K562 (cell line): Measurements from ENCODE around the gene CACNA1C. TPM values are rescaled to one million over a fixed set of nuclear protein-coding genes. Genes with fewer than 3 reads are reported as not detected.

Experiments used
- ATAC-seq: fragments of 200-7000 bp; cut with Tn5 transposase; 3 replicates; pipeline ENCODE4 v1.9.1; 2020; ENCODE audit warnings: moderate library complexity
- BruUV-seq: library from RNA; stranded (reverse); fragments of 400-500 nt; replicated peaks from 2 replicates; lab custom pipeline; 2021; lab: Mats Ljungman, UMichigan
- CTCF ChIA-PET: fragments of 300-600 bp; formaldehyde crosslinking; extraction: SDS; loops from one replicate; lab custom pipeline; 2021; ENCODE audit warnings: low intra/inter-chr PET ratio; lab: Yijun Ruan, JAX
- POLR2A ChIA-PET: fragments of 300-600, 350-650 bp; sonication (Branson Sonifier 250); formaldehyde crosslinking; extraction: SDS; loops from one replicate; lab custom pipeline; 2021; ENCODE audit warnings: antibody characterized with exemption, inconsistent platforms; lab: Yijun Ruan, JAX
- DNase-seq, 4 experiments: peaks; one replicate each; pipeline versions ENCODE4 v3.0.0 to v3.0.0-alpha.2; 2011 to 2018; ENCODE audit warnings: low spot score in 3 of 4, mixed read lengths in 3 of 4; ENCODE audit errors: extremely low read depth in 1 of 4
- FAIRE-seq: peaks from 2 replicates; lab custom pipeline; 2011; peaks lifted over from hg19 to GRCh38; lab: Jason Lieb, UNC
- H2AFZ ChIP-seq: 2 replicates; pipeline ENCODE4 v1.6.0; 2011; ENCODE audit warnings: low read depth, low read length, control low read depth, inconsistent platforms
- H3K27ac ChIP-seq: fragments of 200-600 bp; 3 replicates; pipeline ENCODE4 v1.8.0; 2011; ENCODE audit warnings: low read depth, mild to moderate bottlenecking, control low read depth, inconsistent platforms, low read length, moderate library complexity, mixed read lengths; ENCODE audit errors: extremely low read depth
- H3K27me3 ChIP-seq, 2 experiments: fragments of 300-600 bp in 1 of 2; 2 replicates in 1 of 2; 3 replicates in 1 of 2; pipeline versions ENCODE4 v1.6.0 to v1.8.0; 2011; ENCODE audit warnings: inconsistent platforms in 2 of 2, low read length in 2 of 2, mild to moderate bottlenecking in 1 of 2, mixed read lengths in 1 of 2, moderate library complexity in 1 of 2; ENCODE audit not compliant: control insufficient read depth in 2 of 2, insufficient read depth in 2 of 2
- H3K36me3 ChIP-seq: fragments of 300-600 bp; 3 replicates; pipeline ENCODE4 v1.8.0; 2011; ENCODE audit warnings: mild to moderate bottlenecking, low read length, inconsistent platforms; ENCODE audit not compliant: control insufficient read depth, insufficient read depth
- H3K4me1 ChIP-seq, 2 experiments: fragments of 200-600 bp in 1 of 2; replicated peaks in 1 of 2; 2 replicates in 1 of 2; 3 replicates in 1 of 2; pipeline versions ENCODE4 v1.5.1 to v1.8.0; 2011; ENCODE audit warnings: inconsistent platforms in 2 of 2, low read length in 2 of 2, mild to moderate bottlenecking in 1 of 2, mixed read lengths in 1 of 2, moderate library complexity in 1 of 2; ENCODE audit not compliant: control insufficient read depth in 2 of 2, insufficient read depth in 2 of 2
- H3K4me2 ChIP-seq: 2 replicates; pipeline ENCODE4 v1.6.1; 2011; ENCODE audit warnings: low read length, control low read depth, inconsistent platforms, mixed read lengths; ENCODE audit not compliant: insufficient read depth
- H3K4me3 ChIP-seq: fragments of 200-600 bp; sonication (generic), shearing (Covaris generic); 2 replicates; pipeline ENCODE4 v1.5.1; 2016; ENCODE audit warnings: control low read depth, inconsistent platforms
- H3K79me2 ChIP-seq: fragments of 200-600 bp; 3 replicates; pipeline ENCODE4 v1.8.0; 2011; ENCODE audit warnings: low read length, inconsistent platforms; ENCODE audit not compliant: control insufficient read depth, insufficient read depth
- H3K9ac ChIP-seq, 2 experiments: 2 replicates each; pipeline versions ENCODE4 v1.6.0 to v1.6.1; 2011; ENCODE audit warnings: low read depth in 2 of 2, low read length in 2 of 2, control low read depth in 1 of 2, inconsistent platforms in 1 of 2, mild to moderate bottlenecking in 1 of 2, mixed read lengths in 1 of 2; ENCODE audit not compliant: insufficient read depth in 1 of 2
- H3K9me1 ChIP-seq: one replicate; pipeline ENCODE4 v1.6.0; 2011; ENCODE audit warnings: inconsistent platforms, mild to moderate bottlenecking, low read length, moderate library complexity; ENCODE audit not compliant: control insufficient read depth, insufficient read depth
- H3K9me3 ChIP-seq: replicated peaks from 2 replicates; pipeline ENCODE4 v1.5.1; 2011; ENCODE audit warnings: low read depth, low read length, inconsistent platforms; ENCODE audit not compliant: control insufficient read depth, insufficient read depth
- H4K20me1 ChIP-seq: replicated peaks from 2 replicates; pipeline ENCODE4 v1.6.1; 2011; ENCODE audit warnings: low read length, inconsistent platforms, mixed read lengths; ENCODE audit not compliant: control insufficient read depth, insufficient read depth
- BDP1 ChIP-seq: IDR thresholded peaks from 3 replicates; pipeline ENCODE4 v1.6.1; 2011; ENCODE audit not compliant: insufficient read length, insufficient read depth
- E2F6 ChIP-seq, 2 experiments: IDR thresholded peaks; 2 replicates each; pipeline ENCODE4 v1.6.1; 2011; ENCODE audit warnings: borderline replicate concordance in 1 of 2, control low read depth in 1 of 2, low read depth in 1 of 2, low read length in 1 of 2, mild to moderate bottlenecking in 1 of 2, mixed read lengths in 1 of 2, moderate library complexity in 1 of 2; ENCODE audit not compliant: insufficient read depth in 1 of 2, insufficient read length in 1 of 2, poor library complexity in 1 of 2, severe bottlenecking in 1 of 2; ENCODE audit errors: extremely low read depth in 1 of 2
- ELF2 ChIP-seq: fragments of 250-450 bp; sonication (Bioruptor Pico); IDR thresholded peaks from 2 replicates; pipeline ENCODE4 v1.5.0; 2021; ENCODE audit warnings: mild to moderate bottlenecking
- FOXA3 ChIP-seq, 2 experiments: fragments of 450-650 bp in 1 of 2; sonication (generic) in 1 of 2; formaldehyde crosslinking; IDR thresholded peaks in 1 of 2; conservative IDR thresholded peaks in 1 of 2; 2 replicates each; pipeline versions ENCODE4 v1.4.0 to v1.8.0; 2020 to 2022; ENCODE audit warnings: mild to moderate bottlenecking in 2 of 2, missing genetic modification reagents in 1 of 2
- HLTF ChIP-seq: fragments of 450-650 bp; IDR thresholded peaks from 2 replicates; pipeline ENCODE4 v1.6.1; 2016
- HMG20B ChIP-seq: fragments of 250-450 bp; sonication (Bioruptor Pico); IDR thresholded peaks from 2 replicates; pipeline ENCODE4 v1.5.0; 2021; ENCODE audit warnings: mild to moderate bottlenecking
- KLF13 ChIP-seq: fragments of 450-650 bp; IDR thresholded peaks from 2 replicates; pipeline ENCODE4 v1.6.1; 2016; ENCODE audit warnings: missing genetic modification characterization, low read depth, mild to moderate bottlenecking, missing compliant biosample characterization, moderate library complexity, borderline replicate concordance
- NFIX ChIP-seq: fragments of 250-450 bp; sonication (Bioruptor Pico); IDR thresholded peaks from 2 replicates; pipeline ENCODE4 v1.4.0; 2020; ENCODE audit warnings: low read depth, mild to moderate bottlenecking, moderate library complexity
- RAD21 ChIP-seq, 2 experiments: fragments of 250-450 bp in 1 of 2; fragments of 450-650 bp in 1 of 2; sonication (Bioruptor Pico) in 1 of 2; formaldehyde crosslinking in 1 of 2; IDR thresholded peaks in 1 of 2; conservative IDR thresholded peaks in 1 of 2; 2 replicates each; pipeline versions ENCODE4 v1.4.0 to v1.8.0; 2020 to 2022; ENCODE audit warnings: mild to moderate bottlenecking in 2 of 2, moderate library complexity in 1 of 2
- RFX1 ChIP-seq: fragments of 450-650 bp; IDR thresholded peaks from 2 replicates; pipeline ENCODE4 v1.6.1; 2016; ENCODE audit warnings: mild to moderate bottlenecking, moderate library complexity
- SRSF1 ChIP-seq: fragments of 200-400 bp; formaldehyde crosslinking; IDR thresholded peaks from 2 replicates; pipeline ENCODE4 v1.6.1; 2017; ENCODE audit warnings: mild to moderate bottlenecking, low read depth, low read length, moderate library complexity
- TEAD1 ChIP-seq, 2 experiments: fragments of 450-650 bp in 1 of 2; sonication (generic) in 1 of 2; formaldehyde crosslinking; IDR thresholded peaks; 2 replicates each; pipeline versions ENCODE4 v1.4.0 to v1.8.0; 2020 to 2022; ENCODE audit warnings: mild to moderate bottlenecking in 2 of 2, missing genetic modification reagents in 1 of 2
- ZBTB2 ChIP-seq: fragments of 450-650 bp; IDR thresholded peaks from 2 replicates; pipeline ENCODE4 v1.6.1; 2016; ENCODE audit warnings: antibody characterized with exemption
- ZZZ3 ChIP-seq: fragments of 450-650 bp; IDR thresholded peaks from 2 replicates; pipeline ENCODE4 v1.6.1; 2016; ENCODE audit warnings: antibody characterized with exemption, mild to moderate bottlenecking, moderate library complexity
- WGBS: fragments of 100-300 bp; shearing (Covaris generic); methylation state at CpG from one replicate; pipeline ENCODE4 v1.1.6; 2016; ENCODE audit warnings: low coverage, mixed read lengths; ENCODE audit not compliant: insufficient coverage; ENCODE audit errors: missing lambda C conversion rate; 5-methylcytosine and 5-hydroxymethylcytosine counted together
- in situ Hi-C: fragments of 300-500 bp; cut with MboI; formaldehyde crosslinking; loops from 4 replicates; pipeline ENCODE4 v1.15.0; 2018; ENCODE audit warnings: inconsistent platforms, mixed read lengths
- intact Hi-C: fragments of 100-400 bp; cut with micrococcal nuclease; formaldehyde crosslinking; loops from 2 replicates; pipeline ENCODE4 v1.14.2; 2022
- polyA plus RNA-seq, 8 experiments: library from polyadenylated mRNA; depleted of rRNA in 4 of 8; stranded (reverse) in 5 of 8; unstranded in 3 of 8; fragments of >200 nt; fragmentation: Nextera tagmentation in 2 of 8; fragmentation: Illumina TruSeq in 1 of 8; extraction: Ambion mirVana in 2 of 8; extraction: Trizol in 1 of 8; gene quantifications; 2 replicates each; pipeline versions ENCODE4 v1.2.1 to v1.2.3, GENCODE V29; 2011 to 2014; ENCODE audit warnings: inconsistent platforms in 1 of 8, missing spikeins in 1 of 8
- total RNA-seq, 7 experiments: library from RNA; depleted of rRNA in 6 of 7; stranded (reverse); fragments of >200 nt in 6 of 7; fragmentation: Illumina TruSeq in 2 of 7; extraction: Trizol in 2 of 7; gene quantifications; 2 replicates each; pipeline versions ENCODE4 v1.2.1 to v1.2.3, GENCODE V29; 2011 to 2021; ENCODE audit warnings: low replicate concordance in 1 of 7

The CACNA1C gene
- total and polyA plus RNA-seq, 9 of the 15 experiments (the other 6 are each of a cell fraction or from before 2014, with no cell fraction given), result not detected

- DNase-seq, result no peak
- Histone ChIP-seq H3K4me1 (no peaks in the 10 kb centered on the region), H4K20me1 (no peaks in the 10 kb centered on the region), H3K9ac (no peak overlapping the region), H3K4me3 (no peak overlapping the region), H3K79me2 (no peaks in the 10 kb centered on the region), H3K4me2 (no peak overlapping the region), H3K27me3 (peaks cover 0 to 9% of the 10 kb centered on the region in 2 experiments; a peak in 1 of 5 replicates), H3K9me3 (no peaks in the 10 kb centered on the region), H2AFZ (no peak overlapping the region), H3K27ac (no peak overlapping the region), H3K36me3 (no peaks in the 10 kb centered on the region), H3K9me1 (no peaks in the 10 kb centered on the region)
- CTCF ChIA-PET, result no interaction called here
- no peak for FAIRE-seq
- BruUV-seq, result no TSS peak
- POLR2A ChIA-PET, result no interaction called here
- in situ Hi-C loops (no loop called here), intact Hi-C loops (no loop called here)
- TF ChIP-seq FOXA3 (CRISPR knock-in tag; conservative IDR thresholded peaks at IDR 0.05 in 1 of 2, IDR thresholded peaks at IDR 0.05 in 1 of 2), result no peak
- no peak for TF ChIP-seq KLF13 (tag)
- no peak for TF ChIP-seq NFIX (CRISPR knock-in tag)
- TF ChIP-seq E2F6 (IDR thresholded peaks at IDR 0.05; ENCODE audit: borderline replicate concordance in 1 of 2, extremely low read depth in 1 of 2, insufficient read depth in 1 of 2, insufficient read length in 1 of 2, low read depth in 1 of 2, low read length in 1 of 2, poor library complexity in 1 of 2, severe bottlenecking in 1 of 2), result no peak
- TF ChIP-seq BDP1, result no peak
- no peak for TF ChIP-seq ELF2 (CRISPR knock-in tag)
- no peak for TF ChIP-seq TEAD1 (CRISPR knock-in tag; IDR thresholded peaks at IDR 0.05)
- no peak for TF ChIP-seq ZBTB2
- no peak for TF ChIP-seq SRSF1
- TF ChIP-seq RAD21 (CRISPR knock-in tag; conservative IDR thresholded peaks at IDR 0.05 in 1 of 2, IDR thresholded peaks at IDR 0.05 in 1 of 2), result no peak
- no peak for TF ChIP-seq RFX1
- TF ChIP-seq HMG20B (CRISPR knock-in tag), result no peak
- TF ChIP-seq HLTF, result no peak
- TF ChIP-seq ZZZ3, result no peak
- no peak for ATAC-seq
- 3% methylated on average over 4 of the region's 4 CpGs for WGBS
Measured at GRCh38 chr12:2393016-2393415, 340.2 kb downstream of the CACNA1C start.
